SU-DHL-6 (cell line): ENCODE results near the gene MRPL14.

Experiments
- CTCF ChIP-seq: fragments of 200-600 bp; sonication (generic); IDR thresholded peaks from one replicate; pipeline ENCODE4 v1.5.1; 2017; ENCODE audit warnings: antibody characterized with exemption, mild to moderate bottlenecking, low read length, moderate library complexity; ENCODE audit not compliant: insufficient read depth, poor library complexity, severe bottlenecking
- EZH2phosphoT487 ChIP-seq: fragments of 200-600 bp; sonication (generic), shearing (Covaris generic); conservative IDR thresholded peaks from 2 replicates; pipeline ENCODE4 v1.6.1; 2018; ENCODE audit warnings: mild to moderate bottlenecking, antibody characterized with exemption, low read length, moderate library complexity, mixed read lengths

- TF ChIP-seq EZH2phosphoT487: no peak
- no peak for TF ChIP-seq CTCF
Measured at GRCh38 chr6:44077214-44077946, 49.9 kb downstream of the MRPL14 start.
